ENCODE results near the gene PPFIBP2.

The PPFIBP2 gene

DNA sequence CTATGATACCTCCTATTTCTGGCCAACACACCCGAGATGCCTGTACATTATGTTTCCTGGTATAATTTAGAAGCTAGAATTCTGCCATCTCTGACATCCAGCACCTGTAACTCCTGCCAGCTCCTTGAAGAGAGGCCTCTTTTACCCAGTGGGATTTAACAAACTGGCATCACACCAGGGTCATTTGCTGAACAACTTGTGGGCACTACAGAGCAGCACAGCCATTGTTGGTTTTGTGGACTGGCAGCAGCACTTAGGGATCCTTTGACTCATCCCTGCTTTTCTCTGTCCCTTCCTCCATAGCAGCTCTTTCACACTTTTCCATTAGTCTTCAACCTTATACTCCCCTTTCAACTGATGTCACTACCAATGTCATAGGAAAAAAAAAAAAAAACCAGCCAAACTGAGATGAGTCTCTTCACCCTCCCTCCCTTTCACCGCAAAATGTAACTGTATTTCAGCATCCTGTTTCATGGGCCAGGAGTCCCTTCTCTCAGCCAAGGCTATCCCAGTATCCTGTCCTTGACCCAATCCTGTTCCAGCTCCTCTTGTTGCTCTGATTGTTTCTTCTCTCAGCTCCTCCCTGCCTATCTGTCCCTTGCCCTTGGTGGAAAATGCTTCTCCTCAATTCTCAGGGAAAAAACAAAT lies 68.7 kb downstream of the PPFIBP2 start:
- no peak for DNase-seq (ENCODE audit: low read depth)
- TF ChIP-seq, protein P1, sequence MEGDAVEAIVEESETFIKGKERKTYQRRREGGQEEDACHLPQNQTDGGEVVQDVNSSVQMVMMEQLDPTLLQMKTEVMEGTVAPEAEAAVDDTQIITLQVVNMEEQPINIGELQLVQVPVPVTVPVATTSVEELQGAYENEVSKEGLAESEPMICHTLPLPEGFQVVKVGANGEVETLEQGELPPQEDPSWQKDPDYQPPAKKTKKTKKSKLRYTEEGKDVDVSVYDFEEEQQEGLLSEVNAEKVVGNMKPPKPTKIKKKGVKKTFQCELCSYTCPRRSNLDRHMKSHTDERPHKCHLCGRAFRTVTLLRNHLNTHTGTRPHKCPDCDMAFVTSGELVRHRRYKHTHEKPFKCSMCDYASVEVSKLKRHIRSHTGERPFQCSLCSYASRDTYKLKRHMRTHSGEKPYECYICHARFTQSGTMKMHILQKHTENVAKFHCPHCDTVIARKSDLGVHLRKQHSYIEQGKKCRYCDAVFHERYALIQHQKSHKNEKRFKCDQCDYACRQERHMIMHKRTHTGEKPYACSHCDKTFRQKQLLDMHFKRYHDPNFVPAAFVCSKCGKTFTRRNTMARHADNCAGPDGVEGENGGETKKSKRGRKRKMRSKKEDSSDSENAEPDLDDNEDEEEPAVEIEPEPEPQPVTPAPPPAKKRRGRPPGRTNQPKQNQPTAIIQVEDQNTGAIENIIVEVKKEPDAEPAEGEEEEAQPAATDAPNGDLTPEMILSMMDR (IDR thresholded peaks at IDR 0.05; ENCODE audit: low read depth, low read length, missing control alignments): no peak
- H3K4me3 ChIP-seq (ENCODE audit: low read depth, low read length): no peak overlapping the region

DNA sequence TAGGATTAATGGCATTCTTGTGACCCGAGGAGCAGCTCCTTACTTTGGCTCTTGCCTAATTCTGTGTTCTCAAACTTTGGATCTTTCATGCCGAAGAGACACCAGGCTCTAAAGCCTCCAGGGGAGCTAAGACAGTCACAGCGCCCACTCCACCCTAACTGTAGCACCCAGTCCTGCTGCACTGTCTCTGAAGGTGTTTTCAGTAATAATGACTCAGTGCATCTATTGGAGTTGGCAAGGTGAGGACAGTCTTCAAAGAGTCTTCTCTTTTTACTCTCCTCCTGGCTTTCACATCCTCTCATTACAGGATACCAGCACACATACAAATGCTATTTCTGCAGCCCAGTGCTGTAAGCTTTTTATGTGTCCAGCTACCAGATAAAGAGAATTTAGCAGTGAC lies 69.4 kb downstream of the PPFIBP2 start:
- TF ChIP-seq, protein P1 (IDR thresholded peaks at IDR 0.05; ENCODE audit: low read depth, low read length, missing control alignments): no peak
- DNase-seq (ENCODE audit: low read depth): no peak

DNA sequence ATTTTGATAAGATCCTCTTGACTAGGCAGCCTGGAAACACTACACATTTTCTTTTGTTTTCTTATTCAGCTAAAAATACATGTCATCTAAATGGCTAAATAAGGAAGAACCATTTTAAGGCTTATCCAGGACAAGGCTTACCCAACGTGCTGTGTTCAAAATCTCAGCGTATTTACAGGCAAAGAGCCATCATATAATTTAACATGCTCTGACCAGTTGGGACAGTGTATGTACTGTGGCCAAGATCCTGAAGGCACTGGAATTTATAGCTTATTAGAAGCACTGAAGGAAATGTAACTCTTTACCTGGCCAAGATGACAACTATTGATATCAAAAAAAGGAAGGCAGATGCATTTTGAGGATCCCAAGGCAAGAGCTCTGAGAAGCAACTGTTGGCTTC lies 71.1 kb downstream of the PPFIBP2 start:
- TF ChIP-seq, protein P1 (IDR thresholded peaks at IDR 0.05; ENCODE audit: low read depth, low read length, missing control alignments): no peak
- no peak overlapping the region for H3K4me3 ChIP-seq (ENCODE audit: low read depth, low read length)
- DNase-seq (ENCODE audit: low read depth): no peak

More for the DNA sequence above, 69.4 kb downstream of the PPFIBP2 start:
- H3K4me3 ChIP-seq (ENCODE audit: low read depth, low read length): no peak overlapping the region

DNA sequence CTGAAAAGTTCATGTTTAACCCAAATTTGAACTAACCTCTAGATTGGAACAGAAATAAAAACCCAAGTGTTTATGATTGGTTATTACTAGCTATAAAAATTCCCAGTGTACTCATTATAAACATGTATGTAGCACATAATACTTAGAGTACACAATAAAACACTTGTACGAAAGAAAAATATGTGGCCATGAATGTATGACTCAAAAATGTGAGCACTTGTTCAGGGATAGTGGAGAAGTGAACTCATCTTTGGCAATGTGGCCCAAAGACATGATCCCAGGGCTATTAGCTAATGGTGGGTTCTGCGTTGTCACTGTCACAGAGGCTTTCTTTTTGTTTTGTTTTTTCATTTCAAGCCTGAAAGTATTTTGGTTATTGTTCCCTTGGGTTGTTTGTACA lies 72.0 kb downstream of the PPFIBP2 start:
- TF ChIP-seq, protein P1 (IDR thresholded peaks at IDR 0.05; ENCODE audit: low read depth, low read length, missing control alignments): no peak
- no peak overlapping the region for H3K4me3 ChIP-seq (ENCODE audit: low read depth, low read length)
- DNase-seq (ENCODE audit: low read depth): no peak

DNA sequence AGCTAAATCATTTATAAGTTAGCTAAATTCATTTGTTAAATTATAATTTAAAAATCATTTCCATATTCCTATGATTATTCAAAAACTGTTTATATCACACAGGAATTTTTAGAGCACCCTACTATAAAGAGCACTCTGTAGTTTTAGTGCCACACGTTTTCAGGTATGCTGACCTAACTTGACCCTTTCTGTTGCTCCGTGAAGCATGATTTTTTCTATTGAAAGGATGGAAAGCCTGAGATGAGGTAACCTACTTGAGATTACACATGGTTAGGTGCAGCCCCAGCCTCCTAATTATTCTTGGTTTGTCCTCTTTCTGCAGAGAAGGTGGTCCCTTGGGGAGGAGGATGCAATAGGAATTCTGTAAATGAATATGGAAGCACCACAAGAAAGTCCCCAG lies 72.6 kb downstream of the PPFIBP2 start:
- TF ChIP-seq, protein P1 (IDR thresholded peaks at IDR 0.05; ENCODE audit: low read depth, low read length, missing control alignments): no peak
- no peak for DNase-seq (ENCODE audit: low read depth)
- H3K4me3 ChIP-seq (ENCODE audit: low read depth, low read length): no peak overlapping the region

DNA sequence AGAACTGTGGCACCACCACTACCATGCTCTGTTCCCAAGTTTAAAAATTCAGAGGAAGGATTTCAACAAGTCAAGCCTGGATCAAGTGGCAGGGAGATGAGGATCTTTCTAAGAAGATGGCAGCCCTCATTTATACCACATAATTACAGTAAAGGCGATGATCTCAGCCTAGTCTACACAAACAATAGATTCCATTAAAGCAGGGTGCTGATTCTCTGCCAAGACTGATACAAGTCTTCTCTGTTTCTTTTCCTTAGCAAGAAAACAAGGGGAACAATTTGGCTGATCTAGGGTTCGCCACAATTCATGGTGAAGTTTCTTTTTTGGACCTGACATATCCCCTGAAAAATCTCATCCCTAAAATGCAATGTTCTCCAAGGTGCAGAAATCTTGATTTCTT lies 73.9 kb downstream of the PPFIBP2 start:
- DNase-seq (ENCODE audit: low read depth): no peak
- no peak overlapping the region for H3K4me3 ChIP-seq (ENCODE audit: low read depth, low read length)
- TF ChIP-seq, protein P1 (IDR thresholded peaks at IDR 0.05; ENCODE audit: low read depth, low read length, missing control alignments): no peak

DNA sequence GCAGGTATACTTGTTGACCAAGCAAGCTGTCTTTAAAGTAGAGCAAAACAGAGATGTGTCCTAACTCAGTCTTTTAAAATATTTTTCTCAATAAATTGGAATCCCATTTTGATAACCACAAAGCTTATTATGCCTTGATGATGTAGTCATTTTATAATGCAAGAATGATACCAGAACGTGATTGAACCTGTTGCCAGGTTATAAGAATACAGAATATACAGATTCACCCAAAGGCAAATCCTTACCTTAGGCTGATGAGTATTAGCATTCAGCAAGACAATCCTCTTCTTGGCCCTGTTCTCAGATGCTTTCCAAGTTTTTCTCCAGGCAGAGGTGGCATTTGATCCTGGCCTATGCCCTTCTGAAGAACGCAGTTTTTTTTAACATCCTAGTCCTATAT lies 76.1 kb downstream of the PPFIBP2 start:
- DNase-seq (ENCODE audit: low read depth): no peak

More for the DNA sequence above, 76.1 kb downstream of the PPFIBP2 start:
- H3K4me3 ChIP-seq (ENCODE audit: low read depth, low read length): no peak overlapping the region
- TF ChIP-seq, protein P1 (IDR thresholded peaks at IDR 0.05; ENCODE audit: low read depth, low read length, missing control alignments): no peak
